Peyer's patch (tissue), 4 donors: ENCODE measurements around the gene NUFIP2.

ENCODE experiments used
- CTCF ChIP-seq, 6 experiments: fragments of 450-650 bp in 4 of 6; fragments of 200-600 bp in 2 of 6; sonication (generic) in 1 of 6; IDR thresholded peaks; one replicate each; pipeline ENCODE4 v1.5.1; 2017 to 2019; ENCODE audit warnings: antibody characterized with exemption in 6 of 6, mild to moderate bottlenecking in 3 of 6, moderate library complexity in 1 of 6
- POLR2A ChIP-seq, 2 donors: fragments of 450-650 bp; IDR thresholded peaks; one replicate each; pipeline ENCODE4 v1.5.1; 2017; ENCODE audit warnings: antibody characterized with exemption in 2 of 2, mild to moderate bottlenecking in 2 of 2, moderate library complexity in 2 of 2

DNA sequence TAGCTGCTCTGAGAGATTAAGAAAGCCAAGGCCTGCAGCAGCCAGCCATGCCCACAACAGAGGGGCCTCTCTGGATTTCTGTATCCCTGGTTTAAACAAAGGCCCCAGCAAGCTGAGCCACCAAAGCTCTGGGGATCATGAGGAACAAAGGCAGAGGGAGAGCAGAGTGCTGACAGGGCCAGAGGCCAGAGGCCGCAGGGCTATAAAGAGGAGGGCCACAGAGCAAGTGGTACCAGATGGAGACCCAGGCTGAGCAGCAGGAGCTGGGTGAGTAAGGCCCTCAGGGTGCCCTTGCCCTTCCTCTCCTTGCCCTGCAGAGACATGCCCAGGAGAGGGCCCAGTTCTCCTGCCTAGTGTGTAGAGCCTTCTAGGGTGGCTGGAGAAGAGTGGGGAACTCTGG lies 47.3 kb downstream of the NUFIP2 start, which contains the start of gene CRYBA1:
- TF ChIP-seq CTCF (IDR thresholded peaks at IDR 0.05), result no peak
- TF ChIP-seq POLR2A (IDR thresholded peaks at IDR 0.05), result no peak
